ENCODE results near the gene CLN3.
"Not testable (repeated sequence)": the region's sequence is repeated elsewhere in the genome, so short reads cannot be mapped to it uniquely, and the experiment has no call there.

The CLN3 gene

DNA sequence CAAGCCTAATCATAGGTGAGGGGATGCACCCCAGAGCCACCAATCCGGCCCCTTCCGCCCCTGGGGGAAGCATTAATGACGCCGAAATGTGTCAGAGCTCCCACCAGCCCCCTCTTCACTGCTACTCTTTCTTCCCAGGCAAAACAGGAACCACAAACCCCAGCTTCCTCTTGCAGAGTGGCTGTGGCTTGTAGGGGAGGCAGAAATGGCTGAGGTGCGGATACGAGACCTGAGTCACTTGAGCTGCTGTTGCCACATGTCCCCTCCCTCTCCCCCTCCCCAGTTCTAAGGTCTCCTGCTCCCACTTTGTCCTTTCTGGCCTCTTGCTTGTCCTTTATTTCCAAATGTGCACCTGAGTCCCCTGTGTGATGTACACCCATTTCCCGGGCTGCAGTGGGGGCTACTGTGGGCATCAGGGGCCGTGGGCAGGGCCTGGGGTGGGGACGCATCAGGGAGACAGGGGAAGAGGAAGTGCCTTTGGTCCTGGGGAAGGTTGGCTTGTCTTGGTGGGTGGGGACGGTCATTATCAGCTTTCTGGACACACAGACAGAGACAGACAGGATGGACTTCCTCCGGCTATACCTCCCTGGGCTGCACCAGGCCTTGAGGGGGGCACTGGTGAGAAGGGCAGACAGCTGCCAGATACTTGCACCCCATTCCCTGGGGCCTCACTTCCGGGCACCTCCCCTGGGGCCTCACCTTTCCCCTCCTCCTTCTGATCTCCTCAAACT is 2.4 kb upstream of the CLN3 start, which contains the start of gene APOBR:
TSS of gene APOBR (plus strand) at position 523 of the 731 bp plus-strand sequence. CDS start at position 562, 39 bp downstream.
- TF ChIP-seq, protein P1, sequence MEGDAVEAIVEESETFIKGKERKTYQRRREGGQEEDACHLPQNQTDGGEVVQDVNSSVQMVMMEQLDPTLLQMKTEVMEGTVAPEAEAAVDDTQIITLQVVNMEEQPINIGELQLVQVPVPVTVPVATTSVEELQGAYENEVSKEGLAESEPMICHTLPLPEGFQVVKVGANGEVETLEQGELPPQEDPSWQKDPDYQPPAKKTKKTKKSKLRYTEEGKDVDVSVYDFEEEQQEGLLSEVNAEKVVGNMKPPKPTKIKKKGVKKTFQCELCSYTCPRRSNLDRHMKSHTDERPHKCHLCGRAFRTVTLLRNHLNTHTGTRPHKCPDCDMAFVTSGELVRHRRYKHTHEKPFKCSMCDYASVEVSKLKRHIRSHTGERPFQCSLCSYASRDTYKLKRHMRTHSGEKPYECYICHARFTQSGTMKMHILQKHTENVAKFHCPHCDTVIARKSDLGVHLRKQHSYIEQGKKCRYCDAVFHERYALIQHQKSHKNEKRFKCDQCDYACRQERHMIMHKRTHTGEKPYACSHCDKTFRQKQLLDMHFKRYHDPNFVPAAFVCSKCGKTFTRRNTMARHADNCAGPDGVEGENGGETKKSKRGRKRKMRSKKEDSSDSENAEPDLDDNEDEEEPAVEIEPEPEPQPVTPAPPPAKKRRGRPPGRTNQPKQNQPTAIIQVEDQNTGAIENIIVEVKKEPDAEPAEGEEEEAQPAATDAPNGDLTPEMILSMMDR (IDR thresholded peaks at IDR 0.05; ENCODE audit: low read depth, low read length, missing control alignments): no peak
- no peak for DNase-seq (ENCODE audit: extremely low read depth, low read depth)
- H3K4me3 ChIP-seq (replicated peaks; ENCODE audit: low read depth, low read length): no peak within 1 kb of the TSS

DNA sequence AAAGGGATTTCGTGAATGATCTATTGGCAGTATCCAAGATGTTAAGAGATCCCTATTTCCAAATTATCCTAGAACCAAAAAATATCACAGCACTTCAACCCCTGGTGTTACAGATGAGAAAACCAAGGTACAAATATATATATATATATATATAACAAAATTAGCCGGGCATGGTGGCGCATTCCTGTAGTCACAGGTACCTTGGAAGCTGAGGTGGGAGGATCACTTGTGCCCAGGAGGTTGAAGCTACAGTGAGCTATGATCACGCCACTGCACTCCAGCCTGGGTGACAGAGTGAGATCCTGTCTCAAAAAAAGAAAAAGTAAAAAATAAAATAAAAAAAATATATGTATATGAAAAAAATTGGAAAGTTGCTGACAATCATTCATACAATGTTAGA is 637 bp upstream of the CLN3 start:
- peak overlapping the region; percentile 98 for H3K4me3 ChIP-seq (replicated peaks; ENCODE audit: low read depth, low read length)
- DNase-seq (ENCODE audit: extremely low read depth, low read depth): no peak
- TF ChIP-seq, protein P1 (IDR thresholded peaks at IDR 0.05; ENCODE audit: low read depth, low read length, missing control alignments): no peak

DNA sequence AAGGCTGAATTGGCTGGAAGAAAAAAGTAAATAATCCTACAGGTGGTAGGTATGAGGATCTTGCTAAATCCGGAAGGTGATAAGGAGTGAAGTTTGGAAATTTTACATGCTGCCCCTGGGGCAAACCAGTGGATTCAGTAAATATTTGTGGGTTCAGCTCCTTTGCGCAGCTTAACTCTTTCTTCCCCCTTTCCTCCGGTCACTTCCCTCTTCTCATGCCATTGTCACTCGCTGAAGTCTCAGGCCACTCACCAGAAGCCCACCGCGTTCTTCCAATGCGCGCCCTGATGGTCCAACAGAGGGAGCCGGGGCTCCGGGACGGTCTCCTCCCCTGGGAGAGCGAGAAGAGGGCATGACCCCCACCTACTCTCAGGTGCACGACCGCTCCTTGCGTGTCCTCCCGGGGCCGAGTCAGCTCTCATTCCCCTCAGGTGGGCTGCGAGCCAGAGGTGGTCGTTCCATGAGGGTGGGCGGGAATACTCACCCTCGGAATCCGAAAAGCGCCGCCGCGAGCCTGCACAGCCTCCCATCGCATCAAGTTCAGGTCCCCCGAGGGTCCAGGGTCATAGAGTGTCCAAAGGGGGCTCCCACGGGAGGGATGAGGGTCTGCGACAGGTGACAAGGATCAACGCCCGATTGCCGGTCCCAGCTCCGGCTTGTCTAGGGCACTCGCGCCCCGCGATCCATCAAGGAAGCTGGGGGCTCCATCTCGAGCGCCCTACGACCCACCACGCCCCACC is 474 bp downstream of the CLN3 start:
- peak overlapping the region; percentile 98 for H3K4me3 ChIP-seq (replicated peaks; ENCODE audit: low read depth, low read length)
- no peak for DNase-seq (ENCODE audit: extremely low read depth, low read depth)
- TF ChIP-seq, protein P1 (IDR thresholded peaks at IDR 0.05; ENCODE audit: low read depth, low read length, missing control alignments): peak; percentile 20

DNA sequence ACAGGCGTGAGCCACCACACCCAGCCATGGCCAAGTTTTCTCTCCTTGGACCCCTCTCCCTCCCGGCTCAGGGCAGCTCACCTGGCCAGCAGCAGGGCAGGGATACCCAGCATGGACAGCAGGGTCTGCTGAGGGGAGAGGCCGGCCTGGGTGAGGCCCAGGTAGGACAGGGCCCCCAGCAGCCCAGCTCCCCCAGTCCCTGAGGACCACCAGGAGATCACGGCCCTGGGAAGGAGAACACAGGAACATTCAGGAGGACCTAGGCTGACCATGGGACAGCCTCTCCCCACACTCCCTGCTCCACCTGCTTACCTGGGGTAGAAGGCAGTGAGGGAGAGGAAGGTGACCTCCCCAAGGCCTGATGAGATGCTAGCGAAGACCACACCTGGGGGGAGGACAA is 5.6 kb downstream of the CLN3 start:
- TF ChIP-seq, protein P1 (IDR thresholded peaks at IDR 0.05; ENCODE audit: low read depth, low read length, missing control alignments): no peak
- no peak overlapping the region for H3K4me3 ChIP-seq (replicated peaks; ENCODE audit: low read depth, low read length)
- no peak for DNase-seq (ENCODE audit: extremely low read depth, low read depth)

DNA sequence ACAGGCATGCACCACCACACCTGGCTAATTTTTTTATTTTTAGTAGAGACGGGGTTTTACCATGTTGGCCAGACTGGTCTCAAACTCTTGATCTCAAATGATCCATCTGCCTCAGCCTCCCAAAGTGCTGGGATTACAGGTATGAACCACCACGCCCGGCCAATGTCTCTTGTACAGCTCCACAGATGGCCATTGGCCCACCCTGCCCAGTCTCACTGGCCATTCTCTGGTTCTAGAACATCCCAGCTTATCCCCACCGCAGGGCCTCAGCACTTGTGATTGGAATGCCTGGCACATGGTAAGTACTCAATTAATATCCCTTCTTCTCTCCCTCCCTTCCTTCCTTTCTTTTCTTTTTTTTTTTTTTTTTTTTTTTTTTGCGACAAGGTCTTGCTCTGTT is 8.5 kb downstream of the CLN3 start:
- H3K4me3 ChIP-seq (replicated peaks; ENCODE audit: low read depth, low read length); DNase-seq (ENCODE audit: extremely low read depth, low read depth): not testable (repeated sequence)

DNA sequence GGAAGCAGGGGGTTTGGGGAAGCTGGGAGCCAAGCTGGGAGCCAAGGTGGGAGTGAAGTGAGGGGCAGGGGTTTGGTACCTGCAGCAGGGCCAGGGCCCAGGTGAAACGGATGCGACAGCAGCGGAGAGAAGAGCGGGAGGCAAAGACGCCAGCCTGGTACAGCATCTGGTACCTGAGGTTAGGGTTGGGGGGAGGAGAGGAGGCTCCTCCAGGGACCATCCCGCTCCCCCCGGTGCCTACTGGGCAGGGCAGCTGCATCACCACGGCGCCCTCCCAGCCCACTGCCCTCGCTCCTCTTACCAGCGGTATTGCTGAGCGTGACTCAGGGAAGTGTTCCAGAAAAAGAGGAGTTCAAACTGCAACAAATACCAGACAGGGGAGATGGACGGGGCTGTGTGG is 9.8 kb downstream of the CLN3 start:
- TF ChIP-seq, protein P1 (IDR thresholded peaks at IDR 0.05; ENCODE audit: low read depth, low read length, missing control alignments): no peak
- no peak for DNase-seq (ENCODE audit: extremely low read depth, low read depth)
- H3K4me3 ChIP-seq (replicated peaks; ENCODE audit: low read depth, low read length): no peak overlapping the region

DNA sequence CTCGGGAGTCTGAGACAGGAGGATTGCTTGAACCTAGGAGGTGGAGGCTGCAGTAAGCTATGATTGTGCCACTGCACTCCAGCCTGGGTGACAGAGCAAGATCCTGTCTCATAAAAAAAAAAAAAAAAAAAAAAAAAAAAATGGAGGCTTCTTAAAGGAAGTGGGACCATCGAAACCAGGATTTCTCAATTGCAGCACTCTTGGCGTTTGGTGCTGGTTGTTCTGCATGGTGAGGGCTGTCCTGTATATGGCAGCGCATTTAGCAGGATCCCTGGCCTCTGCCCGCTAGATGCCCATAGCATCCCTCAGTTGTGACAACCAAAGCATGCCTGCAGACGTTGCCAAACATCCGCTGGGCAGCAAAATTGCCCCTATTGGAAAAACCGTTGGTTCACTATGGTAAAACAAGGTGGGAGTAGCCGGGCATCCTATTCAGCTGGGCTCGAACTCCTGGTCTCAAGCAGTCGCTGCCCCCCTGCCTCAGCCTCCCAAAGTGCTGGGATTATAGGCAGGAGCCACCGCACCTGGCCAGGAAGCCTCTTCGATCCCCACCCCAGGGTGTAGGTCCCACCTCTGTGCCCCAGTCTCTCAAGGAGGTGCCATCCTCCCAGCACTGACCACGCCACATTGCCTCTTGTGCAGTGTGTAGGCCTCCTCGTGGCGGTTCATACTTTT is 13.2 kb downstream of the CLN3 start:
- TF ChIP-seq, protein P1 (IDR thresholded peaks at IDR 0.05; ENCODE audit: low read depth, low read length, missing control alignments): no peak
- no peak for DNase-seq (ENCODE audit: extremely low read depth, low read depth)
- no peak overlapping the region for H3K4me3 ChIP-seq (replicated peaks; ENCODE audit: low read depth, low read length)

Data from HFF-Myc (cell line).